ENCODE results near the gene TCERG1L. TPM values are rescaled to one million over a fixed set of nuclear protein-coding genes. Genes with fewer than 3 reads are reported as not detected.

Gene TCERG1L
- polyA plus RNA-seq, 1 donor from 2014 or later = 0.53 TPM

DNA sequence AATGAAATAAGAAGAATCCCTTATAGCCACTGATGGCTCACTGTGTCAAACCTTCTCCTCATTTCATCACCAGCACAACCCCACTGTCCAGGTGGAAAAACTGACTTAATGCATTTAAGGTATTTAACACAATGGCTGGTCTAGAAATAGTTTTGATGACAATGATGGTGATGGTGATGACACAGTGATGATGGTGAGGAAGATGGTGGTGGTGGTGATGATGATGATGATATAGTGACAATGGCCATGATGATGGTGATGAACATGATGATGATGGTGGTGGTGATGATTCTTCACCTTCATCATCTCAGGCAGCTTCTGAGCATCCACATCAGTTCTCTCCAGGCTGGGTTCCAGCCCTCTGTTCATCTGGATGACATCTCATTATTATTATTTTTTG lies 186.6 kb downstream of the TCERG1L start:
- no peak for TF ChIP-seq TAF1 (IDR thresholded peaks at IDR 0.05; ENCODE audit: low read depth)
- TF ChIP-seq EZH2 (IDR thresholded peaks at IDR 0.05; ENCODE audit: borderline replicate concordance, insufficient read depth, low read length, poor library complexity, severe bottlenecking) = no peak
- TF ChIP-seq SMC3 (conservative IDR thresholded peaks at IDR 0.05; ENCODE audit: poor library complexity) = no peak
- TF ChIP-seq, protein P1, sequence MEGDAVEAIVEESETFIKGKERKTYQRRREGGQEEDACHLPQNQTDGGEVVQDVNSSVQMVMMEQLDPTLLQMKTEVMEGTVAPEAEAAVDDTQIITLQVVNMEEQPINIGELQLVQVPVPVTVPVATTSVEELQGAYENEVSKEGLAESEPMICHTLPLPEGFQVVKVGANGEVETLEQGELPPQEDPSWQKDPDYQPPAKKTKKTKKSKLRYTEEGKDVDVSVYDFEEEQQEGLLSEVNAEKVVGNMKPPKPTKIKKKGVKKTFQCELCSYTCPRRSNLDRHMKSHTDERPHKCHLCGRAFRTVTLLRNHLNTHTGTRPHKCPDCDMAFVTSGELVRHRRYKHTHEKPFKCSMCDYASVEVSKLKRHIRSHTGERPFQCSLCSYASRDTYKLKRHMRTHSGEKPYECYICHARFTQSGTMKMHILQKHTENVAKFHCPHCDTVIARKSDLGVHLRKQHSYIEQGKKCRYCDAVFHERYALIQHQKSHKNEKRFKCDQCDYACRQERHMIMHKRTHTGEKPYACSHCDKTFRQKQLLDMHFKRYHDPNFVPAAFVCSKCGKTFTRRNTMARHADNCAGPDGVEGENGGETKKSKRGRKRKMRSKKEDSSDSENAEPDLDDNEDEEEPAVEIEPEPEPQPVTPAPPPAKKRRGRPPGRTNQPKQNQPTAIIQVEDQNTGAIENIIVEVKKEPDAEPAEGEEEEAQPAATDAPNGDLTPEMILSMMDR (IDR thresholded peaks at IDR 0.05; ENCODE audit: poor library complexity, severe bottlenecking) = no peak
- no peak for TF ChIP-seq EP300 (conservative IDR thresholded peaks at IDR 0.05; ENCODE audit: poor library complexity, severe bottlenecking)
- TF ChIP-seq POLR2AphosphoS5 (IDR thresholded peaks at IDR 0.05) = no peak
- no peak for TF ChIP-seq RAD21 (conservative IDR thresholded peaks at IDR 0.05)
- no peak for TF ChIP-seq MXI1 (conservative IDR thresholded peaks at IDR 0.05; ENCODE audit: poor library complexity, severe bottlenecking)

DNA sequence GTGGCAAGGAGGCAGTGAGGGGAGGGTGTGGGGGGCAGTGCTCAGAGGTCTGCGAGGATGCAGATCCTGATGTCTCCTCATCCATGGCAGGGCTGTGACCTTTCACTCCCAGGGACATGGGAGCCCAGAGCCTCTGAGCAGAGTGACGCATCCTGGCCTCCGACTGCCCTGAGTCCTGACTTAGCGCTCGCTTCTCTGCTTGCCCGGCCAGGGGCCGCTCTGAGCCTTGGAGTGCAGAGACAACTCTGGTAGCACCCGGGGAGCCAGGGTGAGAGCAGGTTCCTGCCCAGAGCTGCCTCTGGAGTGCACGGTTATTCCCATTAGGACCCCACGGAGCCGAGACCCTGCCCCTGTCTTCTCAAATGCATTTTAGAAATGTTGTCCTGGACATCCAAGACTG lies 188.0 kb downstream of the TCERG1L start:
- Histone ChIP-seq H3K36me3 (ENCODE audit: insufficient read depth, low read length) (no peaks in the 10 kb centered on the region), H4K20me1 (ENCODE audit: insufficient read depth) (no peaks in the 10 kb centered on the region), H3K9ac (ENCODE audit: low read length) (no peak overlapping the region), H3K27ac (ENCODE audit: low read length) (no peak overlapping the region), H3K9me3 (ENCODE audit: low read length) (no peaks in the 10 kb centered on the region), H3F3A (ENCODE audit: insufficient read depth, low read length, poor library complexity, severe bottlenecking) (no peaks in the 10 kb centered on the region), H3K4me3 (ENCODE audit: low read length) (no peak overlapping the region), H3K9me2 (ENCODE audit: insufficient read depth, low read length) (no peaks in the 10 kb centered on the region), H2AFZ (ENCODE audit: low read depth, low read length) (no peak overlapping the region), H3K4me2 (ENCODE audit: low read length) (no peak overlapping the region), H3K27me3 (ENCODE audit: insufficient read depth, low read depth, low read length) (no peaks in the 10 kb centered on the region), H3K79me2 (replicated peaks; ENCODE audit: insufficient read depth, low read length) (no peaks in the 10 kb centered on the region)
- no peak for TF ChIP-seq EZH2 (IDR thresholded peaks at IDR 0.05; ENCODE audit: borderline replicate concordance, insufficient read depth, low read length, poor library complexity, severe bottlenecking)
- no peak for TF ChIP-seq EP300 (conservative IDR thresholded peaks at IDR 0.05; ENCODE audit: poor library complexity, severe bottlenecking)
- TF ChIP-seq RAD21 (conservative IDR thresholded peaks at IDR 0.05) = no peak
- TF ChIP-seq POLR2AphosphoS5 (IDR thresholded peaks at IDR 0.05) = no peak
- TF ChIP-seq, protein P1 (IDR thresholded peaks at IDR 0.05; ENCODE audit: poor library complexity, severe bottlenecking) = no peak
- no peak for TF ChIP-seq SMC3 (conservative IDR thresholded peaks at IDR 0.05; ENCODE audit: poor library complexity)
- TF ChIP-seq, protein P2, sequence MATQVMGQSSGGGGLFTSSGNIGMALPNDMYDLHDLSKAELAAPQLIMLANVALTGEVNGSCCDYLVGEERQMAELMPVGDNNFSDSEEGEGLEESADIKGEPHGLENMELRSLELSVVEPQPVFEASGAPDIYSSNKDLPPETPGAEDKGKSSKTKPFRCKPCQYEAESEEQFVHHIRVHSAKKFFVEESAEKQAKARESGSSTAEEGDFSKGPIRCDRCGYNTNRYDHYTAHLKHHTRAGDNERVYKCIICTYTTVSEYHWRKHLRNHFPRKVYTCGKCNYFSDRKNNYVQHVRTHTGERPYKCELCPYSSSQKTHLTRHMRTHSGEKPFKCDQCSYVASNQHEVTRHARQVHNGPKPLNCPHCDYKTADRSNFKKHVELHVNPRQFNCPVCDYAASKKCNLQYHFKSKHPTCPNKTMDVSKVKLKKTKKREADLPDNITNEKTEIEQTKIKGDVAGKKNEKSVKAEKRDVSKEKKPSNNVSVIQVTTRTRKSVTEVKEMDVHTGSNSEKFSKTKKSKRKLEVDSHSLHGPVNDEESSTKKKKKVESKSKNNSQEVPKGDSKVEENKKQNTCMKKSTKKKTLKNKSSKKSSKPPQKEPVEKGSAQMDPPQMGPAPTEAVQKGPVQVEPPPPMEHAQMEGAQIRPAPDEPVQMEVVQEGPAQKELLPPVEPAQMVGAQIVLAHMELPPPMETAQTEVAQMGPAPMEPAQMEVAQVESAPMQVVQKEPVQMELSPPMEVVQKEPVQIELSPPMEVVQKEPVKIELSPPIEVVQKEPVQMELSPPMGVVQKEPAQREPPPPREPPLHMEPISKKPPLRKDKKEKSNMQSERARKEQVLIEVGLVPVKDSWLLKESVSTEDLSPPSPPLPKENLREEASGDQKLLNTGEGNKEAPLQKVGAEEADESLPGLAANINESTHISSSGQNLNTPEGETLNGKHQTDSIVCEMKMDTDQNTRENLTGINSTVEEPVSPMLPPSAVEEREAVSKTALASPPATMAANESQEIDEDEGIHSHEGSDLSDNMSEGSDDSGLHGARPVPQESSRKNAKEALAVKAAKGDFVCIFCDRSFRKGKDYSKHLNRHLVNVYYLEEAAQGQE (IDR thresholded peaks at IDR 0.05; ENCODE audit: borderline replicate concordance) = no peak
- TF ChIP-seq TAF1 (IDR thresholded peaks at IDR 0.05; ENCODE audit: low read depth) = no peak
- TF ChIP-seq MXI1 (conservative IDR thresholded peaks at IDR 0.05; ENCODE audit: poor library complexity, severe bottlenecking) = no peak

More for the DNA sequence above, 186.6 kb downstream of the TCERG1L start:
- no peak overlapping the region for H3K4me3 ChIP-seq (ENCODE audit: low read length)
- H3K79me2 ChIP-seq (replicated peaks; ENCODE audit: insufficient read depth, low read length) = no peaks in the 10 kb centered on the region
- H3K9me3 ChIP-seq (ENCODE audit: low read length) = no peaks in the 10 kb centered on the region
- no peaks in the 10 kb centered on the region for H3F3A ChIP-seq (ENCODE audit: insufficient read depth, low read length, poor library complexity, severe bottlenecking)
- H3K4me2 ChIP-seq (ENCODE audit: low read length) = no peak overlapping the region
- H3K27me3 ChIP-seq (ENCODE audit: insufficient read depth, low read depth, low read length) = no peaks in the 10 kb centered on the region
- no peaks in the 10 kb centered on the region for H3K36me3 ChIP-seq (ENCODE audit: insufficient read depth, low read length)
- H3K9ac ChIP-seq (ENCODE audit: low read length) = no peak overlapping the region
- H3K27ac ChIP-seq (ENCODE audit: low read length) = no peak overlapping the region
- no peaks in the 10 kb centered on the region for H4K20me1 ChIP-seq (ENCODE audit: insufficient read depth)
- no peaks in the 10 kb centered on the region for H3K9me2 ChIP-seq (ENCODE audit: insufficient read depth, low read length)
- no peak overlapping the region for H2AFZ ChIP-seq (ENCODE audit: low read depth, low read length)
